Type B pancreatic cell (in vitro differentiated cells): Measurements from ENCODE around the gene RBSN. TPM values are rescaled to one million over a fixed set of nuclear protein-coding genes. Genes with fewer than 3 reads are reported as not detected.
A peak's percentile ranks its signal among the peaks of the same experiment; 100 is the strongest.

Experiments used
- DNase-seq: peaks from one replicate; pipeline ENCODE4 v3.0.0; 2021; ENCODE audit warnings: mixed read lengths; ENCODE audit not compliant: unreplicated experiment; ENCODE audit errors: extremely low spot score
- H3K27ac Mint-ChIP-seq: 2 replicates; pipeline ENCODE4 v1.8.0; 2021; ENCODE audit warnings: mild to moderate bottlenecking, mixed read lengths
- H3K27me3 Mint-ChIP-seq: 2 replicates; pipeline ENCODE4 v1.8.0; 2021; ENCODE audit warnings: mixed read lengths
- H3K36me3 Mint-ChIP-seq: 2 replicates; pipeline ENCODE4 v1.8.0; 2021; ENCODE audit warnings: mixed read lengths
- H3K4me1 Mint-ChIP-seq: one replicate; pipeline ENCODE4 v1.8.0; 2021; ENCODE audit warnings: mixed read lengths; ENCODE audit not compliant: unreplicated experiment
- H3K4me3 Mint-ChIP-seq: 2 replicates; pipeline ENCODE4 v1.8.0; 2021; ENCODE audit warnings: mild to moderate bottlenecking, mixed read lengths
- H3K9me3 Mint-ChIP-seq: 2 replicates; pipeline ENCODE4 v1.8.0; 2021; ENCODE audit warnings: mixed read lengths
- total RNA-seq: library from RNA; stranded (reverse); gene quantifications from 2 replicates; pipeline ENCODE4 v1.2.1, GENCODE V29; 2021; ENCODE audit warnings: low replicate concordance
- TF ChIP-seq, protein P1 (sequence below): fragments of 200-600 bp; sonication (generic); conservative IDR thresholded peaks from 2 replicates; pipeline ENCODE4 v1.5.0; 2021; ENCODE audit warnings: antibody characterized with exemption, mild to moderate bottlenecking

RBSN gene
- total RNA-seq, 1 donor from 2014 or later, result 29.1 TPM

GRCh38 chr3:15056676-15057404 is 42.1 kb downstream of the RBSN start:
- TF ChIP-seq, protein P1, sequence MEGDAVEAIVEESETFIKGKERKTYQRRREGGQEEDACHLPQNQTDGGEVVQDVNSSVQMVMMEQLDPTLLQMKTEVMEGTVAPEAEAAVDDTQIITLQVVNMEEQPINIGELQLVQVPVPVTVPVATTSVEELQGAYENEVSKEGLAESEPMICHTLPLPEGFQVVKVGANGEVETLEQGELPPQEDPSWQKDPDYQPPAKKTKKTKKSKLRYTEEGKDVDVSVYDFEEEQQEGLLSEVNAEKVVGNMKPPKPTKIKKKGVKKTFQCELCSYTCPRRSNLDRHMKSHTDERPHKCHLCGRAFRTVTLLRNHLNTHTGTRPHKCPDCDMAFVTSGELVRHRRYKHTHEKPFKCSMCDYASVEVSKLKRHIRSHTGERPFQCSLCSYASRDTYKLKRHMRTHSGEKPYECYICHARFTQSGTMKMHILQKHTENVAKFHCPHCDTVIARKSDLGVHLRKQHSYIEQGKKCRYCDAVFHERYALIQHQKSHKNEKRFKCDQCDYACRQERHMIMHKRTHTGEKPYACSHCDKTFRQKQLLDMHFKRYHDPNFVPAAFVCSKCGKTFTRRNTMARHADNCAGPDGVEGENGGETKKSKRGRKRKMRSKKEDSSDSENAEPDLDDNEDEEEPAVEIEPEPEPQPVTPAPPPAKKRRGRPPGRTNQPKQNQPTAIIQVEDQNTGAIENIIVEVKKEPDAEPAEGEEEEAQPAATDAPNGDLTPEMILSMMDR, result no peak
- Mint-ChIP-seq H3K4me1 (no peaks in the 10 kb centered on the region), H3K27ac (no peak overlapping the region), H3K27me3 (no peaks in the 10 kb centered on the region), H3K9me3 (no peaks in the 10 kb centered on the region), H3K36me3 (peaks cover 30% of the 10 kb centered on the region), H3K4me3 (no peak overlapping the region)
- no peak for DNase-seq

- H3K27ac Mint-ChIP-seq, result no peak overlapping the region
These were observed 43.9 kb downstream of the RBSN start for GRCh38 chr3:15055019-15055557.

DNA sequence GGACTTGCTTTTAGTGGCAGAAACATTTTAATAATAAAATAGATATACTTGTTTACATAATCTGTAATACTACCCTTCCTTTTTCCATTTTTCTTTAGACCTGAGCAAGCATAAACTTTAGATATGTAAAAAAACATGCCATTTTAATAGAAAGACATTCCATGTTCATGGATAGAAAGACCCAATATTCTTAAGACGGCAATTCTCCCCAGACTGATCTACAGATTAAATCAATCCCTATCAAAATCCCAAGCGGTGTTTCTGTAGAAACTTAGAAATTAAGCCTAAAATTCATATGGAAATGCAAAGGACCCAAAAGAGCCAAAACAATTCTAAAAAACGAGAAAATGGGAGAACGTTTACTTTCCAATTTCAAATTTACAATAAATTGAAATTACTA is 45.4 kb downstream of the RBSN start:
- H3K9me3 Mint-ChIP-seq, result no peaks in the 10 kb centered on the region
- peaks cover 18% of the 10 kb centered on the region for H3K36me3 Mint-ChIP-seq
- no peaks in the 10 kb centered on the region for H3K4me1 Mint-ChIP-seq
- no peak overlapping the region for H3K4me3 Mint-ChIP-seq
- H3K27me3 Mint-ChIP-seq, result no peaks in the 10 kb centered on the region
- TF ChIP-seq, protein P1, result no peak
- no peak for DNase-seq
- H3K27ac Mint-ChIP-seq, result no peak overlapping the region

More at GRCh38 chr3:15055019-15055557, 43.9 kb downstream of the RBSN start:
- Mint-ChIP-seq H3K9me3 (no peaks in the 10 kb centered on the region), H3K27me3 (no peaks in the 10 kb centered on the region), H3K4me1 (no peaks in the 10 kb centered on the region), H3K4me3 (no peak overlapping the region), H3K36me3 (peaks cover 27% of the 10 kb centered on the region)
- TF ChIP-seq, protein P1, result no peak
- no peak for DNase-seq

DNA sequence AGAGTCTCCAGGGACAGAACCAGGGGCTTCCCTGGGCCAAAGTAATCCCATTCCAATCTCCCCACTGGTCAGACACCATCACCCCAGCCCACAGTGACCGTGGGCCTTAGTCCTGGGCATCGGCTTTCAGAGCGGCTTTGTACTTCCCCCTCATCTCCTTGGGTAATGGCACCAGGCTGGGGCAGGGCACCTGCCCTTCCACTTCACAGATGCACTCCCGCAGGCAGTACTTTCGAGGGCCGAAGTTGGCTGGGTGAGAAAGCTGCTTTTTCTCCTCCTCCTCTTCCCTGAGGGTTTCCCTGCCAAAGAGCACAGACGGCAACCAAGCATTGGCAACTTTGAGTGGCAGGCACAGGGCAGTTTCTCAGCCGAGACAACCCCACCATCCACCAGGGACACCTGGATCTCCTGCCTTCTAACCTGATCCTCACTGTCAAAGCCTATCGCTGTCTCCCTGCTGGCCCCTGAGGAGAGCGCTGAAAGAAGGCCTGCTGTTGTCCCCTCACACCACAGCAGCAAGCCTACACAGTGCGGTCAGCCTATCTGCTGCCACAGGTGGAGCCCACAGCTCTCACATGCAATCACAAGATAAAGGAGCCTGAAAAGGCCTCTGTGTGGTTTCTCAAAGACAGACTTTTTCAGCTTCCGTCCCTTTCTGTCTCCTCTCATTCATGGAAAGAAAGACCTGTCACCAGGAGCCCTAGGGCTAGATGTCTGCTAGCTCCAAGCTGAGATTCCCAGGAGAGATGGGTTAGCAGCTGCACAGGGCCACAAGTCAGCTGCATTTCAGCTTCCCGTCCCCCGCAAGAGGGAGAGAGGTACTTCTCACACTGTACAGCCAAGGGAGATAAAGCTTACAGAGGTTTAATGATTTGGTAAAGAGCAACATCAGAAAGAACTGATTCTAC is 46.4 kb downstream of the RBSN start:
- H3K27ac Mint-ChIP-seq, result peak overlapping the region; percentile 8
- H3K4me3 Mint-ChIP-seq, result no peak overlapping the region

GRCh38 chr3:15051531-15051930 is 47.4 kb downstream of the RBSN start:
- Mint-ChIP-seq H3K27ac (peak overlapping the region; percentile 61), H3K36me3 (peaks cover 18% of the 10 kb centered on the region), H3K27me3 (no peaks in the 10 kb centered on the region), H3K4me3 (no peak overlapping the region), H3K9me3 (no peaks in the 10 kb centered on the region), H3K4me1 (no peaks in the 10 kb centered on the region)
- TF ChIP-seq, protein P1, result peak; percentile 74
- no peak for DNase-seq

More for the DNA sequence above, 46.4 kb downstream of the RBSN start:
- H3K4me1 Mint-ChIP-seq, result no peaks in the 10 kb centered on the region
- DNase-seq, result no peak
- no peaks in the 10 kb centered on the region for H3K27me3 Mint-ChIP-seq
- peaks cover 16% of the 10 kb centered on the region for H3K36me3 Mint-ChIP-seq
- TF ChIP-seq, protein P1, result no peak
- H3K9me3 Mint-ChIP-seq, result no peaks in the 10 kb centered on the region
